Measurements from ENCODE around the gene C7orf25.

Gene C7orf25

DNA sequence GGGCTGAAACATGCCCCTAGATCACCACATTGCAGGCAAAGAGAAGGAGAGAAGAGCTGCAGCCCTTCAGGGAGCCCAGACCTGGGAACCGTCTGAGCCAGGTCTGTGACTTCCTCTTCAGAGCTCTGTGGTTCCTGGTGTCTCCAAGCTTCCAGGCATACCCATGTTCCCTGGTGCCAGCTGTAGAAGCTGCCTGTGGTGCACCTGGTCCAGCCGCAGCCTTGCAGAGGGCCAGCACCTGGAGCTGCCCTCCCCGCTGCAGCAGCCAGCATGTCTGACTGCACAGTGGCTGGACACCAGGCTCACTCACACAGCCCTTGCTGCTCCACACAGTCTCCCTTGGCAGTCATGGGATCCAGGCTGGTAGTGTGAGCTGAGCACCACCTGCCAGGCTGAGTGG is 33.6 kb downstream of the C7orf25 start:
- DNase-seq (ENCODE audit: low spot score) = no peak
- TF ChIP-seq, protein P1, sequence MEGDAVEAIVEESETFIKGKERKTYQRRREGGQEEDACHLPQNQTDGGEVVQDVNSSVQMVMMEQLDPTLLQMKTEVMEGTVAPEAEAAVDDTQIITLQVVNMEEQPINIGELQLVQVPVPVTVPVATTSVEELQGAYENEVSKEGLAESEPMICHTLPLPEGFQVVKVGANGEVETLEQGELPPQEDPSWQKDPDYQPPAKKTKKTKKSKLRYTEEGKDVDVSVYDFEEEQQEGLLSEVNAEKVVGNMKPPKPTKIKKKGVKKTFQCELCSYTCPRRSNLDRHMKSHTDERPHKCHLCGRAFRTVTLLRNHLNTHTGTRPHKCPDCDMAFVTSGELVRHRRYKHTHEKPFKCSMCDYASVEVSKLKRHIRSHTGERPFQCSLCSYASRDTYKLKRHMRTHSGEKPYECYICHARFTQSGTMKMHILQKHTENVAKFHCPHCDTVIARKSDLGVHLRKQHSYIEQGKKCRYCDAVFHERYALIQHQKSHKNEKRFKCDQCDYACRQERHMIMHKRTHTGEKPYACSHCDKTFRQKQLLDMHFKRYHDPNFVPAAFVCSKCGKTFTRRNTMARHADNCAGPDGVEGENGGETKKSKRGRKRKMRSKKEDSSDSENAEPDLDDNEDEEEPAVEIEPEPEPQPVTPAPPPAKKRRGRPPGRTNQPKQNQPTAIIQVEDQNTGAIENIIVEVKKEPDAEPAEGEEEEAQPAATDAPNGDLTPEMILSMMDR (IDR thresholded peaks at IDR 0.05; ENCODE audit: extremely low read depth, missing control alignments) = no peak

DNA sequence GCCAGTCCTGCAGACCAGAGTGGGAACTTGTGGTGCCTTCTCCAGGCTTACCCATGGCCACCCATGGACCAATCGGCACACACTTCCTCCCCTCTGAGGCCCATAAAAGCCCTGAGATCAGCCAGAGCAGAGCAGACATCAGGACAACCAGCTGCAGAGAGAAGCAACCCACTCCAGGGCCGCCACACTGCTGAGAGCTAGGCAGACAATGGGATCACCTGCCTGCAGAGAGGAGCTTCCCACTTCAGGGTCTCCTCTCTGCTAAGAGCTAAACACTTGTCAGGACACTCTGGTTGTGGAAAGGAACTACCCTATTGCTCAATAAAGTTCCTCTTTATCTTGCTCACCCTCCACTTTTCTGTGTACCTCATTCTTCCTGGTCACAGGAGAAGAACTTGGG is 34.0 kb downstream of the C7orf25 start:
- DNase-seq (ENCODE audit: low spot score) = no peak
- TF ChIP-seq, protein P1 (IDR thresholded peaks at IDR 0.05; ENCODE audit: extremely low read depth, missing control alignments) = no peak

DNA sequence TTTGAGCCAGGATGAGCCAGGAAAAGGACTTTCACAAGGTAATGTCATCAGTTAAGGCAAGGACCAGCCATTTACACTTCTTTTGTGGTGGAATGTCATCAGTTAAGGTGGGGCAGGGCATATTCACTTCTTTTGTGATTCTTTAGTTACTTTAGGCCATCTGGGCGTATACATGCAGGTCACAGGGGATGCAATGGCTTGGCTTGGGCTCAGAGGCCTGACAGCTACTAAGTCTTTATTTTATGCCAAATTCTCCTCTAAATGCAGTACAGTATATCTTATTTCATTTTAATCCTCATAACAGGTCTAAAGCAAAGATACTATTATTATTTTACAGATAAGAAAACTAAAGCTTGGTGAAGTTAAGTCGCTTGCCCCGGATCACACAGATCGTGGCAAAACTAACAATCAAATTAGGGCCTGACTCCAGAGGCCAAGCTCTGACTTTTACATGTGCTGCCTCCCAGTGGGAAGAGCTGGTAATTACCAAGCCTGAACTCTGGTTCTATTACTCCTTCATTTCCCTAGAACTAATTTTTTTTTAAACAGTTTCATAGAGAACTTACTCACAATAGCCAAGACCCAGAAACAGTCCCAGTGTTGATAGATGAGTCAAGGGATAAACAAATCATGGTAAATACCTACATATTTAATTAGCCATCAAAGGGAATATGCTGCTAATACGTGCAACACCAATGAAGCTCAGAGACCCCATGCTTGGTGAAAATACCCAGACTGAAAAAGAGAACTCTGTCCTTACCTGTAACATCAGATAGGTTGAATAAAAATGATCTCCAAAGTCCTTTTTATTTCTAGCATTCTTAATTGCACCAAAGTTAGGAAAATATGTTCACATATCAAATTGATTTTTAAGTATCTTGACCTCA is 35.4 kb downstream of the C7orf25 start:
- DNase-seq (ENCODE audit: low spot score) = peak; percentile 59
- TF ChIP-seq, protein P1 (IDR thresholded peaks at IDR 0.05; ENCODE audit: extremely low read depth, missing control alignments) = peak; percentile 78

DNA sequence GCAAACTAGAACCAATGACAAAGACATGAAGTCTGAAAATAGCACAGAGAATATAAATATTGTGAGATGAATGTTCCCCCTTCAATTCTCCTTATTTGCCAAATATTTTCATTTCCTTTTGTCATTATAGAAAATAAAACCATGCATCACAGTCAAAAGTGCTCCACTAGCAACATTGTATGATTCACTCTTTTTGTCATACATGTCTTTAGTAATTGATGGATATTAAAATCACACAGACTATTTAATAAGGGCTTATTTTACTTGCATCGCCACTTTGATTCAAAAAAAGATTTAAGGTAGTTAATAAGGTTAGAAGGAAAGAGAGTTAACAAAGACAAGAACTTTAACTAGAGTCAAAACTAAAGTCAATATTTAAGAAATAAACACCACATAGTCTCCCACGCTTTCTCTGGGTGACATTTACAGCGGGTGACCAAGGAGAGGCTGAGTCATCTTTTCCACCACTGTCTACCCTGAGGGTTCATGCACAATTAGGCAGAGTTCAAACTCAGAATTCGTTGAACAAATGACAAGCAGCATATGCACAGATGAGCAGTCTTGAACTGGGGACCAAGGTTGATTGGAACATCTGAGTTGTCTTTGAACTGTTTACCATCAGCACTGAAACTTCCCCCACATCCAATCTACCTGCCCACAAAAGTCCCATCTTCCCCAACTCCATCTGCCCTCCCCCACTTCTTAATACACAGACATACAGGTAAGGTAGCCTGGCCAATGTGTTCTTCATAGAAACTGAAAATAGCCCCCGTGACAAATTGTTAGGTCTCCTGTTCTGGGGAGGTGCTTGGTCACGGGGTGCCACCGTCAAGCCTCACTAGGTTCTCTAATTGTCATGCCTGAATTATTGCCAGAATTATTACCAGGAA is 42.5 kb downstream of the C7orf25 start:
- TF ChIP-seq, protein P1 (IDR thresholded peaks at IDR 0.05; ENCODE audit: extremely low read depth, missing control alignments) = no peak
- DNase-seq (ENCODE audit: low spot score) = peak; percentile 69

DNA sequence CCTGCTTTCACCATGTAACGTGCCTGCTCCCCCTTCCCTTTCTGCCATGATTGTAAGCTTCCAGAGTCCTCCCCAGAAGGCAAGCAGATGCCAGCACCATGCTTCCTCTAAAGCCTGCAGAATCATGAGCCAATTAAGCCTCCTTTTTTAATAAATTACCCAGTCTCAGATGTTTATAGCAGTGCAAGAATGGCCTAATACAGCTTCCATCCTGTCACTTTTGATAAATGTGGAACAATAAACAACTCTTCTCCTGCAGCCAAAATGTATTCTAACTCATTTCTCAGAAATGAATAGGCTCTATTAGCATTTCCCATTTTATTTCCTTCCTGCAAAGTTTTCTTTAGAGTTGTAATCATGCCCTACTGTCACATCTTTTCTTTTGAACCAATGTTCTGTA is 43.4 kb downstream of the C7orf25 start:
- TF ChIP-seq, protein P1 (IDR thresholded peaks at IDR 0.05; ENCODE audit: extremely low read depth, missing control alignments) = no peak

More for the DNA sequence above, 43.4 kb downstream of the C7orf25 start:
- DNase-seq (ENCODE audit: low spot score) = no peak
